Measurements from ENCODE around the gene OPRM1. TPM values are rescaled to one million over a fixed set of nuclear protein-coding genes. Genes with fewer than 3 reads are reported as not detected.
"Not testable (repeated sequence)": the region's sequence is repeated elsewhere in the genome, so short reads cannot be mapped to it uniquely, and the experiment has no call there.

OPRM1 gene
- total and polyA plus RNA-seq, 4 donors, result 2.5 to 20.9 (median 2.7) TPM

GRCh38 chr6:154172393-154172792 lies 133.4 kb downstream of the OPRM1 start:
- not testable (repeated sequence) for H3K27ac ChIP-seq (ENCODE audit: low read depth, low read length); H3K27me3 ChIP-seq (ENCODE audit: control insufficient read depth, insufficient read depth, low read length); DNase-seq (ENCODE audit: low read depth in 4 of 6, low spot score in 6 of 6); H3K4me3 ChIP-seq (ENCODE audit: low read depth, low read length); H3K36me3 ChIP-seq (ENCODE audit: control insufficient read depth, insufficient read depth, low read length); H3K9me3 ChIP-seq (ENCODE audit: control insufficient read depth, insufficient read depth, low read length); H3K4me1 ChIP-seq (ENCODE audit: control insufficient read depth, insufficient read depth, low read length)
- 92% methylated on average over 3 of the region's 5 CpGs for WGBS (ENCODE audit: insufficient coverage)

- H3K4me1 ChIP-seq (ENCODE audit: control insufficient read depth, insufficient read depth, low read length), result no peaks in the 10 kb centered on the region
- H3K36me3 ChIP-seq (ENCODE audit: control insufficient read depth, insufficient read depth, low read length), result no peaks in the 10 kb centered on the region
- H3K9me3 ChIP-seq (ENCODE audit: control insufficient read depth, insufficient read depth, low read length), result peaks cover 4% of the 10 kb centered on the region
- no peak for DNase-seq (ENCODE audit: low read depth in 4 of 6, low spot score in 6 of 6)
- no peak overlapping the region for H3K4me3 ChIP-seq (ENCODE audit: low read depth, low read length)
- H3K27me3 ChIP-seq (ENCODE audit: control insufficient read depth, insufficient read depth, low read length), result no peaks in the 10 kb centered on the region
- 67% methylated on average over 1 of the region's 5 CpGs for WGBS (ENCODE audit: insufficient coverage)
- no peak overlapping the region for H3K27ac ChIP-seq (ENCODE audit: low read depth, low read length)
Observed at GRCh38 chr6:154179434-154179833, 140.4 kb downstream of the OPRM1 start.

GRCh38 chr6:154187203-154187602 lies 148.2 kb downstream of the OPRM1 start:
- peaks cover 2% of the 10 kb centered on the region for H3K9me3 ChIP-seq (ENCODE audit: control insufficient read depth, insufficient read depth, low read length)

GRCh38 chr6:154187714-154188113 lies 148.7 kb downstream of the OPRM1 start:
- no peak for DNase-seq (ENCODE audit: low read depth in 4 of 6, low spot score in 6 of 6)
- H3K36me3 ChIP-seq (ENCODE audit: control insufficient read depth, insufficient read depth, low read length), result no peaks in the 10 kb centered on the region
- H3K27me3 ChIP-seq (ENCODE audit: control insufficient read depth, insufficient read depth, low read length), result no peaks in the 10 kb centered on the region
- H3K9me3 ChIP-seq (ENCODE audit: control insufficient read depth, insufficient read depth, low read length), result peaks cover 2% of the 10 kb centered on the region
- H3K4me1 ChIP-seq (ENCODE audit: control insufficient read depth, insufficient read depth, low read length), result no peaks in the 10 kb centered on the region
- no peak overlapping the region for H3K4me3 ChIP-seq (ENCODE audit: low read depth, low read length)
- no peak overlapping the region for H3K27ac ChIP-seq (ENCODE audit: low read depth, low read length)

More at GRCh38 chr6:154187203-154187602, 148.2 kb downstream of the OPRM1 start:
- Histone ChIP-seq H3K4me3 (ENCODE audit: low read depth, low read length) (no peak overlapping the region), H3K27me3 (ENCODE audit: control insufficient read depth, insufficient read depth, low read length) (no peaks in the 10 kb centered on the region), H3K4me1 (ENCODE audit: control insufficient read depth, insufficient read depth, low read length) (no peaks in the 10 kb centered on the region), H3K27ac (ENCODE audit: low read depth, low read length) (no peak overlapping the region), H3K36me3 (ENCODE audit: control insufficient read depth, insufficient read depth, low read length) (no peaks in the 10 kb centered on the region)
- no CpG with 5 or more reads among the region's 3 CpGs for WGBS (ENCODE audit: insufficient coverage)
- no peak for DNase-seq (ENCODE audit: low read depth in 4 of 6, low spot score in 6 of 6)

- Histone ChIP-seq H3K27me3 (ENCODE audit: control insufficient read depth, insufficient read depth, low read length) (no peaks in the 10 kb centered on the region), H3K4me1 (ENCODE audit: control insufficient read depth, insufficient read depth, low read length) (no peaks in the 10 kb centered on the region), H3K4me3 (ENCODE audit: low read depth, low read length) (no peak overlapping the region), H3K9me3 (ENCODE audit: control insufficient read depth, insufficient read depth, low read length) (no peaks in the 10 kb centered on the region), H3K27ac (ENCODE audit: low read depth, low read length) (no peak overlapping the region), H3K36me3 (ENCODE audit: control insufficient read depth, insufficient read depth, low read length) (no peaks in the 10 kb centered on the region)
- WGBS (ENCODE audit: insufficient coverage), result no CpG with 5 or more reads among the region's 1 CpG
- peak in 1 of 6 donors; percentile 71 for DNase-seq (ENCODE audit: low read depth in 4 of 6, low spot score in 6 of 6)
Observed at GRCh38 chr6:154196333-154196885, 157.4 kb downstream of the OPRM1 start.

- Histone ChIP-seq H3K36me3 (ENCODE audit: control insufficient read depth, insufficient read depth, low read length) (no peaks in the 10 kb centered on the region), H3K27me3 (ENCODE audit: control insufficient read depth, insufficient read depth, low read length) (no peaks in the 10 kb centered on the region), H3K9me3 (ENCODE audit: control insufficient read depth, insufficient read depth, low read length) (no peaks in the 10 kb centered on the region), H3K4me3 (ENCODE audit: low read depth, low read length) (no peak overlapping the region), H3K4me1 (ENCODE audit: control insufficient read depth, insufficient read depth, low read length) (no peaks in the 10 kb centered on the region), H3K27ac (ENCODE audit: low read depth, low read length) (no peak overlapping the region)
- peak in 2 of 6 donors; percentile 80 to 85 for DNase-seq (ENCODE audit: low read depth in 4 of 6, low spot score in 6 of 6)
Observed at GRCh38 chr6:154197196-154197860, 158.3 kb downstream of the OPRM1 start.

- H3K27me3 ChIP-seq (ENCODE audit: control insufficient read depth, insufficient read depth, low read length); H3K9me3 ChIP-seq (ENCODE audit: control insufficient read depth, insufficient read depth, low read length); H3K4me3 ChIP-seq (ENCODE audit: low read depth, low read length); H3K36me3 ChIP-seq (ENCODE audit: control insufficient read depth, insufficient read depth, low read length); H3K4me1 ChIP-seq (ENCODE audit: control insufficient read depth, insufficient read depth, low read length); DNase-seq (ENCODE audit: low read depth in 4 of 6, low spot score in 6 of 6); H3K27ac ChIP-seq (ENCODE audit: low read depth, low read length): not testable (repeated sequence)
- whole genome bisulfite sequencing (ENCODE audit: insufficient coverage), result 100% methylated on average over 2 of the region's 4 CpGs
Observed at GRCh38 chr6:154201688-154202087, 162.6 kb downstream of the OPRM1 start.

GRCh38 chr6:154202339-154202738 lies 163.3 kb downstream of the OPRM1 start:
- 100% methylated on average over 1 of the region's 3 CpGs for WGBS (ENCODE audit: insufficient coverage)
- H3K27ac ChIP-seq (ENCODE audit: low read depth, low read length), result no peak overlapping the region
- H3K4me3 ChIP-seq (ENCODE audit: low read depth, low read length), result no peak overlapping the region
- H3K4me1 ChIP-seq (ENCODE audit: control insufficient read depth, insufficient read depth, low read length), result no peaks in the 10 kb centered on the region
- DNase-seq (ENCODE audit: low read depth in 4 of 6, low spot score in 6 of 6), result no peak
- no peaks in the 10 kb centered on the region for H3K27me3 ChIP-seq (ENCODE audit: control insufficient read depth, insufficient read depth, low read length)
- no peaks in the 10 kb centered on the region for H3K36me3 ChIP-seq (ENCODE audit: control insufficient read depth, insufficient read depth, low read length)
- no peaks in the 10 kb centered on the region for H3K9me3 ChIP-seq (ENCODE audit: control insufficient read depth, insufficient read depth, low read length)

- Histone ChIP-seq H3K4me1 (ENCODE audit: control insufficient read depth, insufficient read depth, low read length) (no peaks in the 10 kb centered on the region), H3K9me3 (ENCODE audit: control insufficient read depth, insufficient read depth, low read length) (no peaks in the 10 kb centered on the region), H3K4me3 (ENCODE audit: low read depth, low read length) (no peak overlapping the region), H3K36me3 (ENCODE audit: control insufficient read depth, insufficient read depth, low read length) (no peaks in the 10 kb centered on the region), H3K27ac (ENCODE audit: low read depth, low read length) (no peak overlapping the region), H3K27me3 (ENCODE audit: control insufficient read depth, insufficient read depth, low read length) (no peaks in the 10 kb centered on the region)
- DNase-seq (ENCODE audit: low read depth in 4 of 6, low spot score in 6 of 6), result peak in 1 of 6 donors; percentile 51
- WGBS (ENCODE audit: insufficient coverage), result 81% methylated on average over 3 of the region's 6 CpGs
Observed at GRCh38 chr6:154202958-154203357, 163.9 kb downstream of the OPRM1 start.

- WGBS (ENCODE audit: insufficient coverage), result no CpG with 5 or more reads among the region's 2 CpGs
- no peaks in the 10 kb centered on the region for H3K4me1 ChIP-seq (ENCODE audit: control insufficient read depth, insufficient read depth, low read length)
- no peaks in the 10 kb centered on the region for H3K36me3 ChIP-seq (ENCODE audit: control insufficient read depth, insufficient read depth, low read length)
- H3K27me3 ChIP-seq (ENCODE audit: control insufficient read depth, insufficient read depth, low read length), result no peaks in the 10 kb centered on the region
- no peak overlapping the region for H3K27ac ChIP-seq (ENCODE audit: low read depth, low read length)
- no peak for DNase-seq (ENCODE audit: low read depth in 4 of 6, low spot score in 6 of 6)
- no peak overlapping the region for H3K4me3 ChIP-seq (ENCODE audit: low read depth, low read length)
- H3K9me3 ChIP-seq (ENCODE audit: control insufficient read depth, insufficient read depth, low read length), result no peaks in the 10 kb centered on the region
Observed at GRCh38 chr6:154206141-154206540, 167.1 kb downstream of the OPRM1 start.
